ENCODE results near the gene CNPPD1.

The CNPPD1 gene

DNA sequence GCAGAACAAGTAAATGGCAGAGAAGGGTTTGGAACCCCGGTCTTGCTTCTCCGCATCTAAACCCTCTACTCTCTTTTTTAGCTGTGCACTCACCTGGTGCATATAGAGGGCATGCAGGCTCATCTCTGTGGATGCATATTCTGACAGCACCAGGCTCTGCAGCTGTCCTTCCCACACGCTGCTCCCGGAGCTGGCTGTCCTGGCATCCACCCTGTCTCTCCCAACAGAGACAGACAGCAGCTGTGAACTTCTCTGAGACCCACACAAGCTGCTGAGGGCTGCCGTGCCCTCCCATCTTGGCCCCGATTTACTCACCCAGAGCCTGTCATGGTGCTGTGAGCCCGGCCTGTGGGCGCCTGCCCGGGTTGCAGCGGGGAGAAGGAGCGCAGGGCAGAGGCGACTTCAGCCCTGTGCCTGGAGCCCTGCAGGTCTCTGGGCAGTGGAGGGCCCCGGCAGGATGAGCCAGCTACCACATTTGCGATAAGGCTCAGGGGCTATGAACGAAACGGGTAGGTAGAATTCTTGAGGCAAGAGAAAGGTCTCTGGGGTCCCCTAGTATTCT lies 45.3 kb upstream of the CNPPD1 start:
- Histone ChIP-seq H3K27me3 (ENCODE audit: insufficient read depth, poor library complexity, severe bottlenecking) (peaks cover 2% of the 10 kb centered on the region), H3K4me3 (replicated peaks; ENCODE audit: insufficient read depth, low read length) (no peak overlapping the region), H3K27ac (replicated peaks) (no peak overlapping the region)
- DNase-seq (ENCODE audit: low read depth in 1 of 2, low spot score in 1 of 2), result no peak
- no peak for TF ChIP-seq GABPA (IDR thresholded peaks at IDR 0.05; ENCODE audit: low read depth)
- TF ChIP-seq, protein P1, sequence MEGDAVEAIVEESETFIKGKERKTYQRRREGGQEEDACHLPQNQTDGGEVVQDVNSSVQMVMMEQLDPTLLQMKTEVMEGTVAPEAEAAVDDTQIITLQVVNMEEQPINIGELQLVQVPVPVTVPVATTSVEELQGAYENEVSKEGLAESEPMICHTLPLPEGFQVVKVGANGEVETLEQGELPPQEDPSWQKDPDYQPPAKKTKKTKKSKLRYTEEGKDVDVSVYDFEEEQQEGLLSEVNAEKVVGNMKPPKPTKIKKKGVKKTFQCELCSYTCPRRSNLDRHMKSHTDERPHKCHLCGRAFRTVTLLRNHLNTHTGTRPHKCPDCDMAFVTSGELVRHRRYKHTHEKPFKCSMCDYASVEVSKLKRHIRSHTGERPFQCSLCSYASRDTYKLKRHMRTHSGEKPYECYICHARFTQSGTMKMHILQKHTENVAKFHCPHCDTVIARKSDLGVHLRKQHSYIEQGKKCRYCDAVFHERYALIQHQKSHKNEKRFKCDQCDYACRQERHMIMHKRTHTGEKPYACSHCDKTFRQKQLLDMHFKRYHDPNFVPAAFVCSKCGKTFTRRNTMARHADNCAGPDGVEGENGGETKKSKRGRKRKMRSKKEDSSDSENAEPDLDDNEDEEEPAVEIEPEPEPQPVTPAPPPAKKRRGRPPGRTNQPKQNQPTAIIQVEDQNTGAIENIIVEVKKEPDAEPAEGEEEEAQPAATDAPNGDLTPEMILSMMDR (IDR thresholded peaks at IDR 0.05; ENCODE audit: insufficient read depth, low read length), result no peak
- TF ChIP-seq SPI1 (IDR thresholded peaks at IDR 0.05; ENCODE audit: borderline replicate concordance, low read depth), result no peak
- no peak for TF ChIP-seq POLR2AphosphoS5 (IDR thresholded peaks at IDR 0.05; ENCODE audit: low read depth)
- TF ChIP-seq, protein P2, sequence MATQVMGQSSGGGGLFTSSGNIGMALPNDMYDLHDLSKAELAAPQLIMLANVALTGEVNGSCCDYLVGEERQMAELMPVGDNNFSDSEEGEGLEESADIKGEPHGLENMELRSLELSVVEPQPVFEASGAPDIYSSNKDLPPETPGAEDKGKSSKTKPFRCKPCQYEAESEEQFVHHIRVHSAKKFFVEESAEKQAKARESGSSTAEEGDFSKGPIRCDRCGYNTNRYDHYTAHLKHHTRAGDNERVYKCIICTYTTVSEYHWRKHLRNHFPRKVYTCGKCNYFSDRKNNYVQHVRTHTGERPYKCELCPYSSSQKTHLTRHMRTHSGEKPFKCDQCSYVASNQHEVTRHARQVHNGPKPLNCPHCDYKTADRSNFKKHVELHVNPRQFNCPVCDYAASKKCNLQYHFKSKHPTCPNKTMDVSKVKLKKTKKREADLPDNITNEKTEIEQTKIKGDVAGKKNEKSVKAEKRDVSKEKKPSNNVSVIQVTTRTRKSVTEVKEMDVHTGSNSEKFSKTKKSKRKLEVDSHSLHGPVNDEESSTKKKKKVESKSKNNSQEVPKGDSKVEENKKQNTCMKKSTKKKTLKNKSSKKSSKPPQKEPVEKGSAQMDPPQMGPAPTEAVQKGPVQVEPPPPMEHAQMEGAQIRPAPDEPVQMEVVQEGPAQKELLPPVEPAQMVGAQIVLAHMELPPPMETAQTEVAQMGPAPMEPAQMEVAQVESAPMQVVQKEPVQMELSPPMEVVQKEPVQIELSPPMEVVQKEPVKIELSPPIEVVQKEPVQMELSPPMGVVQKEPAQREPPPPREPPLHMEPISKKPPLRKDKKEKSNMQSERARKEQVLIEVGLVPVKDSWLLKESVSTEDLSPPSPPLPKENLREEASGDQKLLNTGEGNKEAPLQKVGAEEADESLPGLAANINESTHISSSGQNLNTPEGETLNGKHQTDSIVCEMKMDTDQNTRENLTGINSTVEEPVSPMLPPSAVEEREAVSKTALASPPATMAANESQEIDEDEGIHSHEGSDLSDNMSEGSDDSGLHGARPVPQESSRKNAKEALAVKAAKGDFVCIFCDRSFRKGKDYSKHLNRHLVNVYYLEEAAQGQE (IDR thresholded peaks at IDR 0.05; ENCODE audit: insufficient replicate concordance, low read depth), result no peak

DNA sequence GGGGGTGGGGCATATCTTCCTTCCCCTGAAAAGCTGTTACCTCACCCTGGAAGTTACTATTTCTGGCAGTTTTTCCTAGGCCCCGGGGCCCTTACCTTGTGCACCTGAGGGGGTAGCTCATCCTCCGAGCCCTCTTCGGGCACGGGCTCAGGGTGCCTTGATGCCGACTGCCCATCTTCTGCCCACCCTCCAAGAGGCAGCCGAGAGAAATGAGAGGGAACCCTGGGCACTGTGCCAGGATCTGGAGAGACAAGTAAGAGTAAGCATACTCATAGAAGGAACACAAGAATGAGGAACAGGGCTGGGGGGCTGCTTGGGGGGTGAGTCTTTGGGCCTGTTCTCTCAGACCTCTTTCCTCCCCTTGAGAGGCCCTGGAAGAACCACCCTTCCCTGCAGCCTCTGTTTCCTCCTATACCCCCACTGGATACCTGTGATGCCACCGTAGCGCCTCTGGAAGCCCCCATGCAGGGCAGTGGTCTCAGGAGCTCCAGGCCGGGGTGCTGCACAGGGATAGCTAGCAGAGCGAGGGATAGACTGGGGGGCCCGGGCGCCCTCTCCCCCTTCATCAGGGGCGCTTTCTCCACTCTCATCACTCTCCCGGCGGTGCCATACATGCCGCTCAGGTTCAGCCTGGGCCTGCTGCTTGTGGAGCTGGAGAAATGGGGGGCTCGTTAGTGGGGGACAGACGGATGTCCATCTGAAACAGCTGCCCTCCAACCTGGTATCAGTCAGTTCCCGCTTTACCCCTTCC lies 44.1 kb upstream of the CNPPD1 start:
- Histone ChIP-seq H3K4me3 (replicated peaks; ENCODE audit: insufficient read depth, low read length) (no peak overlapping the region), H3K27me3 (ENCODE audit: insufficient read depth, poor library complexity, severe bottlenecking) (peaks cover 2% of the 10 kb centered on the region), H3K27ac (replicated peaks) (no peak overlapping the region)
- no peak for DNase-seq (ENCODE audit: low read depth in 1 of 2, low spot score in 1 of 2)
- TF ChIP-seq SPI1 (IDR thresholded peaks at IDR 0.05; ENCODE audit: borderline replicate concordance, low read depth), result peak; percentile 24; the same call in 1 of the 2 replicates
- no peak for TF ChIP-seq POLR2AphosphoS5 (IDR thresholded peaks at IDR 0.05; ENCODE audit: low read depth)

DNA sequence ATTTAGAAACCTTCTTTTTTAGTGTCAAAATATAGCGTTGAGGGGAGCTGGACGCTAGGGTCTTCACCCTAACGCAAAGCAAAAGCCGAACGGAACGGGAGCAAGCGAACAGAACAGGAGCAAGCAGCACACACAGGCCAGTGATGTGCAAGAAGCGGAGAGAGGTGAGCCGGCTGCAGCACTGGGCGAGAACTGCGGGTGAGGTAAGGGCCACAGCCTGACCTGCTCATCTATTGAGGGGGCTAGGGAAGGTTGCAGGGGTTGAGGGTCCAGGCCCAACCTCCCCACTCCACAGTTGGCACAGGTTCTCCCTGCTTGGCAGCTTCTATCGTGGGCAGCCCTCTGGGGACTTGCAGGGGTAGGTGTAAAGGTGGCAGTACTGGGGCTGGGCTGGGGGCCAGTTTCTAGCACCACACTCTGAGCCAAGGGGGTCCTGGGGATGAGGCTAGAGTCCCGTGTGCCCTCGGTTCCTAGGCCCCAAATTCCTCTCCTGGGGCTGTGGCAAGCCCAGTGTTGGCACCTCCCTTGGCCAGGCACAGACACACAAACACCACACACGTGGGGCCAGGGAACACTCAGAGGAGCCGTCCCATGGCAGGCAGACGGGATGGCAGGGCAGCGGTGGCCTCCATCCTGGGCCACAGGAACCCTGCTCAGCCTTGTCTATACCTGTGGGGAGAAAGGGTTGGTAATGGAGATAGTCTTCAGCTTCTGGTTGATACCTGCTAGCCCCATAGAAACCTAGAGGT lies 43.2 kb upstream of the CNPPD1 start:
- H3K27me3 ChIP-seq (ENCODE audit: insufficient read depth, poor library complexity, severe bottlenecking), result peaks cover 2% of the 10 kb centered on the region
- no peak overlapping the region for H3K4me3 ChIP-seq (replicated peaks; ENCODE audit: insufficient read depth, low read length)
- H3K27ac ChIP-seq (replicated peaks), result no peak overlapping the region
- TF ChIP-seq SPI1 (IDR thresholded peaks at IDR 0.05; ENCODE audit: borderline replicate concordance, low read depth) (no peak), POLR2AphosphoS5 (IDR thresholded peaks at IDR 0.05; ENCODE audit: low read depth) (no peak), GABPA (IDR thresholded peaks at IDR 0.05; ENCODE audit: low read depth) (no peak)
- TF ChIP-seq, protein P1 (IDR thresholded peaks at IDR 0.05; ENCODE audit: insufficient read depth, low read length), result no peak
- TF ChIP-seq, protein P2 (IDR thresholded peaks at IDR 0.05; ENCODE audit: insufficient replicate concordance, low read depth), result no peak
- DNase-seq (ENCODE audit: low read depth in 1 of 2, low spot score in 1 of 2), result no peak

Measured in HL-60 (cell line).